NCI-H526 (cell line): Measurements from ENCODE around the gene HDAC4.
A peak's percentile ranks its signal among the peaks of the same experiment; 100 is the strongest.

Experiments used
- DNase-seq, 2 experiments: peaks; one replicate each; lab custom pipeline; 2025; lab: John Stamatoyannopoulos, UW

Gene HDAC4

DNA sequence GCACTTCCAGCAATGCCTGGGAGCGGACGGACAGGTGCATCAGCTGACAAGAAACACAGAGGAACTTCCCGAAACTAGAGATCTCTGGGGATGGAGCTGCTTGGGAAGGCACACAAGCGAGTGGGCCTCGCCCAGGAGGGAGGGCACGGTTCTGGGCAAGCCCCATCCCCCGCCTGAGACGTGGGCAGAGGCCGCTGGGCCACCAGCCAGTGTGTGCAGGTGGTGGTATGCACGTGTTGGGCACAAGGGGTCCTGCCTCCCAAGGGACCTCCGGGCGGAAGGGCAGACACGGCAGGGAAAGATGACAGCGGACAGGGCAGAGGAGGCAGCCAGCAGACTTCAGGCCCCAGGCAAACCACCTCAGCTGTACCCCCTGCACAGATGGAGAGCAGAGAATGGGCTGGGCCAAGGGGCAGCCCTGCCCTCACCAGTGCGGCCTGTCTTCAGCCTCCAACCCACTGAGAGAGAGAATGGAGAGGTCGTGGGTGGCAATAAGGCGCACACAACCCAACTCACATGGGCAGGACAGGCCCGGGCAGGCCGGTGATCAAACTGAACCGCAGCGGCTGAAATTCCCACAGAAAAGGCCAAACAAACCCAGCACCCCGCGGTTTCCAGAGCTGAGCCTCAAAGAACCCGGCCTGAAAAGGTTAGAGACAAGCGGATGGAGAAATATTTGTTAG, 51.2 kb downstream of the HDAC4 start:
- DNase-seq = no peak

DNA sequence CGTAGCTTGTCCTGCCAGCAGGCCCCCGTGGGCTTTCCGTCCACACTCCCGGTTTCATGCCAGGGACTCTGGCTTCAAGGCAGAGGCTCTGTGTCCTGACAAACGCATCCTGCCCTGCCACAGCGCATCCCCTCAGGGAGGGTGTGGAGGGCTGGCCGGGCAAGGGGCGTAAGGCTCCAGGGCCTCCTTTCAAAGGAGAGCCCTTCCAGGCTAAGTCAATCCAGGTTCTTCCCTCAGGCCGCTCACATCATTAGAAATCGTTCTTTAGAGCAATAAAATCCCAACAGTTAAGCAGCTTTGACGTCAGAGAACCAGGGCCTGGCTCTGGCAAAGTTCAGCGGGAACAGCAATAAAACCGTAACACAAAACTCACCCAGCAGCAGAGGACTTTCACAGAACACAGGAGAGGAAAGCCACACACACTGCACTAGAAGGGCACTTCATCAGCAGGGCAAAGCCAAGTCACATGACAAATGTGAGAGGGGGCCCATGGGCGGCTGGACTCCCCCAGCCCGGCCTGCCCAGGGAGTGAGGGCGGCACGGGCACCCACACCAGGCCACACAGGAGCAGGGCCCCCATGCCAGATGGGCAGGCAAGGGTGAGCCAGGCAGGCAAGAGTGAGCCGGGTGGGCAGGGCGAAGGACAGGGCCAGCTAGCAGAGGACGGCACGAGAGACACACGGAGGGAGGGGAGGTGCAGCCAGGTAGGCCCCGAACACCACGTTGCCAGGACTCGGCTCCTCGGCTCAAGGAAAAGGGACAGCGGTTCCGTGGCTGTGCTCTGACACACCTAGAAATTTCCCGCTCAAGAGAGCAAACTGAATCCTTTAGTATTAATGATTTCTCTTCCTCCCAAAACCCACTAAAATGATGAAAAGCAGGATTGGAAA, 52.0 kb downstream of the HDAC4 start:
- no peak for DNase-seq

DNA sequence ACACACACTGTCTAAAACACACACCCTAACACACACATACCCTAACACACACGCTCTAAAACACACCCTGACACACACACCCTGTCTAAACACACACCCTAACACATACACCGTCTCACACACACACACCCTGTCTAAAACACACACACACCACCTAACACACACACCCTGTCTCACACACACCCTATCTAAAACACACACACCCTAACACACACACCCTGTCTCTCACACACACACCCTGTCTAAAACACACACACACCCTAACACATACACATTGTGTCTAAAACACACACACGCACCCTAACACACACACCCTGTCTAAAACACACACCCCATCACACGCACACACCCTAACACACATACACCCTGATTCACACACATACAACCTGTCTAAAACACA, 54.1 kb downstream of the HDAC4 start:
- DNase-seq = no peak

DNA sequence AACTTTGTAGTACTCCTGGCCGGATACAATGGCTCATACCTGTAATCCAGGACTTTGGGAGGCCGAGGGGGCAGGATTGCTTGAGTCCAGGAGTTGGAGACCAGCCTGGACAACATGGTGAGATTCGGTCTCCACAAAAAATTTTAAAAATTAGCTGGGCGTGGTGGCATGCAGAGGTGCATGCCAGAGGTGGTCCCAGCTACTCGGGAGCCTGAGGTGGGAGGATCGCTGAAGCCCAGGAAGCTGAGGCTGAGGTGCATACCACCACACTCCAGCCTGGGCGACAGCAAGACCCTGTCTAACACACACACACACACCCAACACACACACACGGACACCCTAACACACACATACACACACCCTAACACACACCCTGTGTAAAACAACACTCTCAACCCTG, 55.6 kb downstream of the HDAC4 start:
- DNase-seq = no peak

DNA sequence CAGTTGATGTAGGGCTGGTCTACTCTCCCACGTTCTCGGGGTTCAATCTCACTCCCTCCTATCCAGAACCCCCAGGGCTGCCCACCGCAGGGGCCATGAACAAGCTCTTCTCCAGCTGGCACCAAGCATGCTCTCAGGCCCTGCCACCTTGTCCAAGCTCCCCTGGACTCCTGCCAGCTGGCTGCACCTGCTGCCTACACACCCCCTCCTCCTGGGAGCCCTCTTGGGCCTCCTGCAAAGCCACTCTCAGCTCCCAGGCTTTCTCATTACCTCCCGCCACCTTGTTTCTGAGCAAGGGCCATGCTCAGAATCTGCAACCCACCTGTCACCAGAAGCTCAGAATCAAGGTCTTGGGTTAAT, 56.0 kb downstream of the HDAC4 start:
- peak; percentile 39 to 79 for DNase-seq

DNA sequence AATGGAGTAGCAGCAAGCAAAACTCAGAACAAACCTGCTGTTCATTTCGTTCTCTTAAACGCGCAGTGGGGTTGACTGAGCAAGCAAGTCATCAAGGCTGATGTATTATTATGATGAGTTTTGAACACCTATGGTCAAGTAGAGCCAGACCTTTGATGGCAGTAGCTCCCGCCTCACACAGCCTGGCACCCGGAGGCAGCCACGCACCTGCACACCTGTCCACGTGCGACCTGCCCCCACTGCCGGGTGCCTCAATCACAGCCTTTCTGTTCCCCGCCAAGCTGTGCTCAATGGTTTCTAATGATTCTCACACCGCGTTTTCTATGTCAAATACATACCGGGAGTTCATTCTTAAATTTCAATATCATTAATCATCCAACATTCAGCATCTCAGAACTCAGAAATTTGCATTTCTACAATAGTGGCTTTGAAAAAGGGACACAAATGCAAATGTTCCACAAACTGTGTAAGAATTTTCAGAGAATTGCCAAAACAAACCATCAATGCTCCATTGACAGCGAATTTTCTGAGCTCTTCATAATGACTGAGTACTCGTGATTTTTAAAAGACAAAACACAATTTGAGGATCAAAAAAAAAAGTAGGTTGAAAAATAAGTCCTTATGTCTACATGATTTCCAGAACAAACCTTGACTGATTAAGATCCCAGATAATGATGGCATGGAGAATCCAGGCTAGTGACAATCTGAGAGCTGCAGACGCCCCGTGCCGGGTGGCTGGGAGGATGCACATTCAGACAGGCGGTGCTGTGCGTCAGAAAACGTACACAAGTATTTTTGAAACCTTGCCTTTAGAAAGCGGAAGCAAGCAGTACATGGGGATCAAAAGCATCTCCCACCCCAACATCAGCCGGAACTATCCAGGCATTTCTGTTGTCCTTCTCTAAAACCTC, 56.6 kb downstream of the HDAC4 start:
- peak; percentile 74 to 81 for DNase-seq

GRCh38 chr2:239343460-239343859, 57.4 kb downstream of the HDAC4 start:
- DNase-seq = no peak

DNA sequence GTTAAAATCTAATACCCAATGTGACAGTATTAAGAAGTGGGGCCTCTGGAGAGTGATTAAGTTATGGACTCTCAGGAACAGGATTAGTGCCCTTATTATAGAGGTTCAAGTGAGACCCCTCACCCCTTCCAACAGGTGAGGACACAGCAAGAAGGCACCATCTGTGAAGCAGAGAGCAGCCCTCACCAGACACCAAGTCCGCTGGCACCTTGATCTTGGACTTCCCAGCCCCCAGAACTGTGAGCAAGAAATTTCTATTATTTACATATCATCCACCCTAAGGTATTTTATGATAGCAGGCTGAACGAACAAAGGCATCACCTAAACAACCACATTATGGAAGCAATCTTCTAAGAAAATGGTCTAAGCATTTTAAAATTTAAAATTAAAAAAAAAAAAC, 59.0 kb downstream of the HDAC4 start:
- no peak for DNase-seq

GRCh38 chr2:239341146-239341732, 59.6 kb downstream of the HDAC4 start:
- no peak for DNase-seq

- DNase-seq = no peak
Observed at GRCh38 chr2:239339726-239340601, 60.9 kb downstream of the HDAC4 start.

DNA sequence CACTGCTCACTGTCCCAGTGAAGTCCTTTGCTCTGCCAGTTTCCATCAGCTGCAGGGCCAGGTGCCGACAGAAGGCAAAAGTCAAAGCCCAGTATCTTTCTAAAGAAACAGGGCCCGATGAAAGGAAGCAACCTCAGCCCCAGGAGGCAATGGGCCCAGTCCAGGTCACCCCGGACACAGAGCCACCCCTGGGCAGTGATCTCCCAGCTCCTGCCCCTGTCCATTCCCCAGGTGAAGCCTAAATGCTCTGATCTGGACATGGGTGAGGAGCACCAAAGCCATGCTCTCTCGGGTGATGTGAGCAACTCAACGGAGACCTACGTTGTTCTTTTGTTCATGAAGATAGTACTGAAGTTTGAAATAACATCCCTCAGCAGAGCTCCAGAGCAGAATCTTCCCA, 61.6 kb downstream of the HDAC4 start:
- DNase-seq = no peak

GRCh38 chr2:239337877-239338484, 62.8 kb downstream of the HDAC4 start:
- peak in 1 of 2 experiments; percentile 61 for DNase-seq

DNA sequence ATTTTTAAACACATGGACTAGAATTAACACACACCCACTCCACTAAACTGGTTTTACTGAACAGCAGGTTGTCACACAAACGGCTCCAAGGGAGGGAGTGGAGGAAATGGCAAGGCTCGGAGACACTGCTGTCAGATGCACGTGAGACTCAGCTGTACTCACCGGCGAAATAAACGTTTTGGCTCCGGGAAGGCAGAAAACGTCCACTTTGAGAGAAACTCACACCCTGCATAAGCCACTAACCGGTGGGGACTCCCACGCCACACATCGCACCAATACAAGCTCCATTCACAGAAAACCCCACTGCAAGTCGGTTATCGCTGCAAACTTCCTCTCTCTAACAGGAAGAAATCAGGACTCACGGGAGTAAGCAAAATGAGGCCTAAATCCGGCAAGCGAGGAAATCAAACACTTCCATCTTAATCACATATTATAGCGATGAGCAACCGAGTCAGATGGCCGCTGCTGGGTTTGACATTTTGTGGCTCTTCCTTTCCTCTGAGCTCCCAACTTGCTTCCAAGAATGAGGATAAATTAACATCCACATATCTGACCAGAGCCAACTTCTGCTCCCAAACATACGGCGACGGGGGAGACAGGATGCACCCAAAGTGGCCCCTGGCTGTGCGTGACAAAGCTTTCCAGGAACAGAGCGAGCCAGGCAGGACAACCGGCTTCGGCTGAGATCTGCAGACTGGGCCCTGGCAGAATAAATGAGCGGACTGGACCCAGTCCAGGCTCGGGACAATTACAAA, 63.5 kb downstream of the HDAC4 start:
- DNase-seq = no peak

- no peak for DNase-seq
Observed at GRCh38 chr2:239331560-239331959, 69.3 kb downstream of the HDAC4 start.

- no peak for DNase-seq
Observed at GRCh38 chr2:239330836-239331235, 70.0 kb downstream of the HDAC4 start.

DNA sequence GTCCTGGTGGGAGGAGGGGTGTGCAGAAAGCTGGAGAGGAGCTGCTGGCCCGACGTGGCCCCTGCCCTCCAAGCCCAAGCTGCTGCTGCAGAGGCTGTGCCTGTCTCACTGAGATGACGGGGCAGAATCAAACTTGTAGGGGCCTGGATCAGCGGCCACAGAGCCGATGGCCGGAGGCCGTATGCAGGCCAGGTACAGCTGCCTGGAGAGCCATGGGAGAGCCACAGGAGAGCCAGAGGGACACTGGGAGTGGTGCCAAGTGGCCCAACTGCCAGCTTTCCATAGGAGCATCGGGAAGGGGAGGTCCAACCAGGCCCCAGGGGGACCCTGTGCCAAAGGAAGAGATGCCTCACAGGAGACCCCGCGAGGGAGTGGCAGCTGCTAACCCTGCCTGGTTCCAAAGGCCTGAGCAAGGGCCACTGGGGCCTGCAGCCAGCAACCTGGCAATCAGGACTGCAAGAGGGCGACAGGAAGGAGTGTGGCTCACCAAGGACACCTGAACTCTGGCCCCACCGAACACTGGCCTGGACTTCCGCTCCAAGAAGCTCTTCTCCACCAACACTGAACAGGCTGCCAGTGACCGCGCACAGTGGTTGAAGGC, 70.7 kb downstream of the HDAC4 start:
- no peak for DNase-seq

GRCh38 chr2:239329284-239329971, 71.4 kb downstream of the HDAC4 start:
- no peak for DNase-seq

DNA sequence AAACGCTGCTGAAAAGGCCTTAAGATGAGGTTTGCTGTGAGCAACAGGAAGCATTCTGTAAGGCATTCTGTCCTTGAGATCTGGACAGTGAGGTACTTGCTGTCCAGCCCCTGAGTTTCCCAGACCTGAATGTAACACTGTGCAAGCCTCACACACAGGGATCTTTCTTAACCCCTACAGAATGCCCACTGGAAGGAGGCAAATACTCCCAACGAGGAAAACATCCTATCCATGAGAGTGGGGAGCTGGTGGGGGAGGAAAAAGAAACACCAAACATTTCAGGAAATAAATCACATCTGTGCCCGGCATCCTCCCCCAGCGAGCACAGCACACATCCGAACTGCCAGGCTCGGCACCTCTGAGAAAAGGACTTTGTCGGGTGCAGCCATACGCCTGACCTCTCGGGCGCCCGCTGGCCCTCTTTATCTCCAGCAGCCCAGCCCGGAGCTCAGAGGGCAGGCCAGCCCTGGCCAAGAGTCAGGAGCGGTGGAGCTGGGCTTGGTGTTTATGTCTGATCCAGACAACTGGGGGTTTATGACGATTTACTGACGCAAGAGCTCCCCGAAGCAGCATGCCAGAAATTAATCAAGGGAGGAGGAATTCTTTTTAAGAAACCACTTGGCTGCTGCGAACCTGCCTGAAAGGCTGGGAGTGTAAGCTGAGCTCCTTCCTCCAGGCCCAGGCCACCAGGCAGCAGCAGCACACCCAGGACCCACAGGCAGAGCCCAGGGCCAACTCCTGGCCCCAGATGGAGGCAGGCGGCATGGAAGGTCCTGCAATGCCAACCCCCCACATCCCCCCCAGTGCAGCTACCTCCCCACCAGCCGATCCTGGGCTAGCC, 72.2 kb downstream of the HDAC4 start:
- no peak for DNase-seq
